22Rv1 (cell line): Measurements from ENCODE around the gene IVL.

Experiments used
- ZFX ChIP-seq: fragments of 450-650 bp; IDR thresholded peaks from 2 replicates; pipeline ENCODE4 v1.6.1; 2017; ENCODE audit warnings: antibody characterized with exemption, borderline replicate concordance
- TF ChIP-seq, protein P1 (sequence below): fragments of 450-650 bp; IDR thresholded peaks from 2 replicates; pipeline ENCODE4 v1.5.1; 2017; ENCODE audit warnings: mild to moderate bottlenecking

DNA sequence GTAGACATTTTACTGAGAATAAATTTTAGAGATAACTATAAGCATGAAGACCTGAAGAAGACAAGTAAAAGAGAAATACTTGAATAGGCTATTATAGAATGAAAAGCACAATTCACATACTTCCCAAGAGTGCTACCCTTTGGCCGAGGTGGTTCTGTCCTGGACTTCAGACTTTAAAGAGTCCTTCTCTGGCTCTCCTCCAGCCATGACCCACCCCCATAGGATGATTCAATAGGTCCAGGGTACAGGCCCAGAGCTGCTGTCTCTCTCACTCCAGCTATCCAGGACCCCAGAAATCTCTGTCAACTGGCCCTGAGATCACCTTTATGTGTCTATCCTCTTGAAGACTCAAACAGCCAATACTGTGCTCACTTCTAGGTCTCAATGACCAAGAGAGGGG is 31.5 kb upstream of the IVL start:
- TF ChIP-seq, protein P1, sequence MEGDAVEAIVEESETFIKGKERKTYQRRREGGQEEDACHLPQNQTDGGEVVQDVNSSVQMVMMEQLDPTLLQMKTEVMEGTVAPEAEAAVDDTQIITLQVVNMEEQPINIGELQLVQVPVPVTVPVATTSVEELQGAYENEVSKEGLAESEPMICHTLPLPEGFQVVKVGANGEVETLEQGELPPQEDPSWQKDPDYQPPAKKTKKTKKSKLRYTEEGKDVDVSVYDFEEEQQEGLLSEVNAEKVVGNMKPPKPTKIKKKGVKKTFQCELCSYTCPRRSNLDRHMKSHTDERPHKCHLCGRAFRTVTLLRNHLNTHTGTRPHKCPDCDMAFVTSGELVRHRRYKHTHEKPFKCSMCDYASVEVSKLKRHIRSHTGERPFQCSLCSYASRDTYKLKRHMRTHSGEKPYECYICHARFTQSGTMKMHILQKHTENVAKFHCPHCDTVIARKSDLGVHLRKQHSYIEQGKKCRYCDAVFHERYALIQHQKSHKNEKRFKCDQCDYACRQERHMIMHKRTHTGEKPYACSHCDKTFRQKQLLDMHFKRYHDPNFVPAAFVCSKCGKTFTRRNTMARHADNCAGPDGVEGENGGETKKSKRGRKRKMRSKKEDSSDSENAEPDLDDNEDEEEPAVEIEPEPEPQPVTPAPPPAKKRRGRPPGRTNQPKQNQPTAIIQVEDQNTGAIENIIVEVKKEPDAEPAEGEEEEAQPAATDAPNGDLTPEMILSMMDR = no peak
- no peak for TF ChIP-seq ZFX
